Kidney (tissue), 14 donors: Measurements from ENCODE around the gene INKA2. TPM values are rescaled to one million over a fixed set of nuclear protein-coding genes. Genes with fewer than 3 reads are reported as not detected.
A peak's percentile ranks its signal among the peaks of the same experiment; 100 is the strongest.
"Not testable (repeated sequence)": the region's sequence is repeated elsewhere in the genome, so short reads cannot be mapped to it uniquely, and the experiment has no call there.

Experiments
- DNase-seq, 5 donors: peaks; one replicate each; pipeline ENCODE4 v3.0.0-alpha.2; 2013 to 2020
- FAIRE-seq: peaks from 2 replicates; lab custom pipeline; 2012; peaks lifted over from hg19 to GRCh38; lab: Jason Lieb, UNC
- H3K27ac ChIP-seq, 2 donors: one replicate each; pipeline ENCODE4 v1.7.0; 2013; ENCODE audit warnings: low read depth in 2 of 2, low read length in 2 of 2, inconsistent platforms in 1 of 2
- H3K27me3 ChIP-seq: one replicate; pipeline ENCODE4 v1.7.1; 2013; ENCODE audit warnings: low read length, inconsistent platforms; ENCODE audit not compliant: control insufficient read depth, insufficient read depth
- H3K36me3 ChIP-seq, 3 donors: one replicate each; pipeline versions ENCODE4 v1.7.0 to v1.7.1; 2013; ENCODE audit warnings: low read length in 3 of 3, control low read depth in 1 of 3, inconsistent platforms in 1 of 3; ENCODE audit not compliant: insufficient read depth in 3 of 3, control insufficient read depth in 2 of 3
- H3K4me1 ChIP-seq, 3 donors: one replicate each; pipeline versions ENCODE4 v1.7.0 to v1.7.1; 2013; ENCODE audit warnings: low read length in 3 of 3, inconsistent platforms in 1 of 3, low read depth in 1 of 3; ENCODE audit not compliant: control insufficient read depth in 2 of 3, insufficient read depth in 2 of 3
- H3K4me3 ChIP-seq, 3 donors: one replicate each; pipeline versions ENCODE4 v1.7.0 to v1.8.1; 2013; ENCODE audit warnings: low read length in 3 of 3, control low read depth in 1 of 3, inconsistent platforms in 1 of 3
- H3K9ac ChIP-seq, 3 donors: one replicate each; pipeline versions ENCODE4 v1.7.0 to v1.7.1; 2013; ENCODE audit warnings: low read length in 3 of 3, control low read depth in 1 of 3, inconsistent platforms in 1 of 3
- H3K9me3 ChIP-seq, 3 donors: one replicate each; pipeline versions ENCODE4 v1.7.0 to v1.7.1; 2013; ENCODE audit warnings: low read length in 3 of 3, control low read depth in 1 of 3, inconsistent platforms in 1 of 3; ENCODE audit not compliant: control insufficient read depth in 2 of 3, insufficient read depth in 1 of 3
- CTCF ChIP-seq: IDR thresholded peaks from 3 replicates; pipeline ENCODE4 v1.5.1; 2012; ENCODE audit warnings: mild to moderate bottlenecking, moderate library complexity, borderline replicate concordance; ENCODE audit not compliant: insufficient read depth; ENCODE audit errors: extremely low read depth
- intact Hi-C: fragments of 100-400 bp; cut with DNase I; formaldehyde crosslinking; loops from one replicate; pipeline ENCODE4 v1.11.1; 2022
- polyA plus RNA-seq: library from polyadenylated mRNA; stranded (reverse); fragments of 350-450 nt; fragmentation: Illumina TruSeq; extraction: RNeasy Lipid Tissue Mini Kit (QIAGEN cat#74804); gene quantifications from one replicate; pipeline ENCODE4 v1.2.3, GENCODE V29; 2014; ENCODE audit warnings: low read depth, low replicate concordance; ENCODE audit not compliant: insufficient read depth
- total RNA-seq: library from RNA; stranded (reverse); fragmentation: NEBNext Ultra II Directional; extraction: Animal tissue kit (Norgen Biotek cat#: 25700); gene quantifications from one replicate; pipeline ENCODE4 v1.2.1, GENCODE V29; 2021
- donor health status: control.
- donor health status: control.
- donor health status: control.
- donor health status: control.
- donor health status: control.
- donor health status: DM: yes; HTN: yes; CAD: no.
- donor health status: Normal renal cell carcinoma (clear cell type).

Gene INKA2
- total and polyA plus RNA-seq, 2 donors from 2014 or later, result 3.5 to 5.6 TPM

- H3K4me3 ChIP-seq, result no peak overlapping the region
- H3K9ac ChIP-seq, result no peak overlapping the region
- intact Hi-C loops, result no loop called here
- no peaks in the 10 kb centered on the region for H3K9me3 ChIP-seq
- H3K36me3 ChIP-seq, result no peaks in the 10 kb centered on the region
- DNase-seq (no peak), FAIRE-seq (no peak)
- no peak for TF ChIP-seq CTCF
- H3K27me3 ChIP-seq, result no peaks in the 10 kb centered on the region
- no peak overlapping the region for H3K27ac ChIP-seq
- H3K4me1 ChIP-seq, result no peaks in the 10 kb centered on the region
Observed at GRCh38 chr1:111745675-111746613, 6.7 kb upstream of the INKA2 start.

GRCh38 chr1:111743679-111744101, 4.5 kb upstream of the INKA2 start:
- Histone ChIP-seq H3K27me3 (no peaks in the 10 kb centered on the region), H3K9me3 (no peaks in the 10 kb centered on the region), H3K9ac (no peak overlapping the region), H3K4me3 (no peak overlapping the region), H3K4me1 (peaks cover 0 to 7% (median 0%) of the 10 kb centered on the region in 3 donors), H3K27ac (no peak overlapping the region), H3K36me3 (no peaks in the 10 kb centered on the region)
- FAIRE-seq (no peak), DNase-seq (no peak)
- TF ChIP-seq CTCF, result no peak
- intact Hi-C loops, result no loop called here

- Histone ChIP-seq H3K9ac (no peak overlapping the region), H3K4me1 (peaks cover 0 to 9% (median 0%) of the 10 kb centered on the region in 3 donors), H3K4me3 (no peak overlapping the region), H3K36me3 (no peaks in the 10 kb centered on the region), H3K9me3 (no peaks in the 10 kb centered on the region), H3K27ac (no peak overlapping the region), H3K27me3 (no peaks in the 10 kb centered on the region)
- FAIRE-seq, result no peak
- intact Hi-C loops, result no loop called here
- TF ChIP-seq CTCF, result no peak
- DNase-seq, result no peak
Observed at GRCh38 chr1:111742938-111743549, 3.8 kb upstream of the INKA2 start.

GRCh38 chr1:111742292-111742691, 3.1 kb upstream of the INKA2 start:
- H3K27me3 ChIP-seq, H3K27ac ChIP-seq, H3K4me3 ChIP-seq, FAIRE-seq, H3K9me3 ChIP-seq, H3K9ac ChIP-seq, H3K36me3 ChIP-seq, intact Hi-C loops: not testable (repeated sequence)
- peaks cover 0 to 15% (median under 1%) of the 10 kb centered on the region in 3 donors for H3K4me1 ChIP-seq
- DNase-seq, result peak in 1 of 5 donors; percentile 15
